Stimulated activated naive CD4-positive, alpha-beta T cell treated with Interleukin-2 at 50 U/mL for 16 hours (primary cell): ENCODE results near the gene NALF2.
A peak's percentile ranks its signal among the peaks of the same experiment; 100 is the strongest.

Experiments used
- DNase-seq: peaks from one replicate; lab custom pipeline; 2025; lab: John Stamatoyannopoulos, UW

Gene NALF2

DNA sequence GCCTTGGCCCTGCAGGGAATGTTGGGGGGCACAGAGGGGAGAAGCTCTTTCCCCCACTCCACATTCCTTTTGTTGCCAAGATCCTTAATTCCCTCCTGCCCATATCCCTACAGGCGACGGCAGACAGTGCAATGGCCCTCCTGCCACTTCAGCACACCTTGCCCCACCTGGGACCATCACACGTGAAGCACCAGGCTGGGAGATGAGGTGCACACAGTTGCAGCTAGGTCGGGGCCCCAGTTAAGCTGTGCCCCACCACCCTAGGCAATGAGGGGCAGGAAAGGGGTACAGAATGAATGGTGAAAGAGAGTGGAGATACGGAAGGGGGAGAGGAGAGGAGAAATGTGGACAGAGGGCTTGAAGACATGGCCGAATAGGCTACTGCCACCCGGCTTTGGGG, 26.2 kb downstream of the NALF2 start:
- DNase-seq: no peak

DNA sequence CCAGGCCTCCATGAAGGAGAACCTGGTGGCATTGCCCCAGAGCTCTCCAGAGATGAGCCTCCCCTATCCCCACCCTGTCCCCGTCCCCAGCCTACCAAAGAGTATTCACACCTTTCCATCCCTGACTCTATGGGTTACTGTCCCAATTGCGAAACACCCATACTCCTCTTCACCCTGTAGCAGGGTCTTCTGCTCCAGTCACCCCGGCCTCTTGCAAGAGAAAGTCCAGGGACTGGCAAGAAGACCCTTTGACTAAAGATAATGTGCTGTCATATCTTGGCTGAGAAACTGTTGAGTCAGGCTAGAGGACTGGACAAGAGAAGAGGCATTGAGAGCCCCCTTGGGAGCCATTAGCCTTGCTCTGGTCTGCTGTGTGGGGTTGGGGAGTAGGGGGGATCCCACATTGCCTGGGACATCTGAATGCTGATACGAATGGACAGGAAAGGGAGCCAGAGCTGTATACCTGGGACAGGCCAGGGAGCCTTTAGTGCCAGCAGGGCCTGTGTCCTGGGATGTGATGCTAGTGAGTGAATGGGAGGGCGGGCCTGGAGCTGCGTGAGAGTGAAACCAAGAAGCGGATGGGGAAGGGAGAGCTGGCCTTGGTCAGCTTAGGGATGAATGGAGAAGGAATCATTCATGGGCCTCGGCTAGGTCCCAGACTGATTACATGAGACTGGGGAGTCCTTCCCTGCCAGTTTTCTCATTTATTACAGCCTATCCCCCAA, 27.1 kb downstream of the NALF2 start:
- no peak for DNase-seq

DNA sequence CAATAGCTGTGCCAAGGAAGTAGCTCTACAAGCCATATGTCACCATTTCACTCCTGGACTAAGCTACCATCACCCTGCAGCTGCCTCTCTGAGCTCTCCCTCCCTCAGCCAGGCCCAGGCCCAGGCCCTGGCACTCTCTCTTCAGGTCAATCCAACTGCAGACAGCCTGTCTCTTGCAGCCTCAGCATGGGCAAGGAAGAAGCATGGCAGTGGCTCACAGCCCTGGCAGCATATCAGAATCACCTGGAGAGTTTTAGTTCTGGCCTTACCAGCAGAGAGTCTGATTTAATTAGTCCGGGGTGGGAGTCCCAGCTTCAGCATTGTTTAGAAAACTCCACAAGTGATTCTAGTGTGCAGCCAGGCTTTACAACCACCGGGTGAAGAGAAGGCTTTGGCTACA, 31.5 kb downstream of the NALF2 start:
- no peak for DNase-seq

DNA sequence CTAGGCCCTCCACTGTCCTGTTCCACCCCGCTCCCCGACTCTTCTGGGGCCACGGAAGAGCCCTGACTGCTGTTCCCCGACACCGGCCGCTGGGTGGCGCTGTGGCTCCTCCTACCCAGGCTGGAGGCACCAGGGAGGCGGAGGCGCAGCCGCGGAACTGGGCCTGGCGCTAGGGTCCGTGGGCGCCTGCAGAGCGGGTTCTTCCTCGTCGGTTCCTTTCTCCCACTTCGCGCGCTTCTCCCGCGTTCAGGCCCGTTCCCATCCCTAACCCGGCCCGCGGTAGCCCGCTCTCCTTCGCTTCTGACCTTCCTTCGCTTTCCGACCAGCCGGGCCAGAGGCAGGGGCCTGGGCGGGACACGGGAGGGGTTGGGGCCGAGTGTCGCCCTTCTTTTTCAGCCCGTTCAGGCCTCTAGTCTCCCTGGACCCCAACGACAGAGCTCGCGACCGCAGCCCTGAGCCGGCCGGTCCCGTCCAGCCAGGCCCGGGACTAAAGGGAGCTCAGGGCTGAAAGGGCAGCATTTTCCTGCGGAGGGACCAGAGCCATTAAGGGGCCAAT, 34.3 kb downstream of the NALF2 start:
- peak; percentile 50 for DNase-seq

DNA sequence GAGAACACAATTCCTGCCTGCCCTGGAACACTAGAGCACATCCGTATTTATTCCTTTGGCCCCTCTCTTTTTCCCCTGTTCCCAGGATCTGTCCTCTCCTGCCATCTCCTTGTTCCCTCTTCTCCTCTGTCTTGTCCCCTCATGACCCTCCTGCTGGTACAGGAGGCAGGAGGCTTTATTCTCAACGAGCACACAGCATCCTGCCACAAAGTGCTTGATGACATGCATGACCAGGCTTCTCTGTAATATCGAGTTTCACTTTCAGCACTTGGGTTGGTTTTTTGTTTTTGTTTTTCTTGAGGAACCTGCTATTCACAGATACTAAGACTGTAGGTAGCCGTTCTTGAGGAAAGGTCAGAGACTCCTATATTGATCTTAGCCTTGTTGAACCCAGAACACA, 35.3 kb downstream of the NALF2 start:
- no peak for DNase-seq

DNA sequence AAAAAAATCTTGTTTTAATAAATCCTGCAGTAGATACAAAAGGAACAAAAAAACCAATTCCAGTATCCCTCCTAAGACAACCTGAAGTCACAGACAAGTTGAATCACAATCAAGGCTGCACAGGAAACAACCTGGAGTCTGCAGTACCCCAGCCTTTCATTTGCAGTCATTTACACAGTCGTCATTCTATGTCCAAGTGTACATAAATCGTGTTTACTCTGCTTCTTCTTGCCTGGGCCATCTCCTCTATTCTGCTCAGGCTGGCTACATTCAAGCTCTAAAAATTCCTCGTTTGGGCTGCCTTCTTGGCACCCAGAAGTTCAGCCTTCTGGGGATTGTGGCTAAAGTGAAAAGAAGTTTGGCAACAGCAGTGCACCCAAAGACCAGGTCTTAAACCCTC, 37.8 kb downstream of the NALF2 start:
- DNase-seq: no peak

DNA sequence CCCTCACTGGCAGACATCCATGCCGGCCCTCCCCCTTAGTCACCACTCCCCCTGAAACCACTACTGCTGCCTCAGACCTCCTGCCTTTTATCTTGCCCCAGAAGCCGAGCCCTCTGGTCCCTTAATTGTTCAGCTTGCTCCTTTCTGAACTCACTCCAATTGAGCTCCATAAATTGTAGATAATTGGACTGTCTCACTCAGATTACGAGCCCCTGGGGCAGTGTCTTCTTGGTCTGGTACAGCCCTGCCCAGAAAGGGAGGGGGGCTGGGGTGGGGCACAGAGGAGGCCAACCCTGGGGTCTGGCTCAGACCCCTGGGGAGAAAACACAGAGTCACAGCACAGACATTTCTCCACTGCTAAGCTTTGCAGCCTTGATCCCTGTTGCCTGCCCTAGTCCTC, 39.4 kb downstream of the NALF2 start:
- DNase-seq: no peak

DNA sequence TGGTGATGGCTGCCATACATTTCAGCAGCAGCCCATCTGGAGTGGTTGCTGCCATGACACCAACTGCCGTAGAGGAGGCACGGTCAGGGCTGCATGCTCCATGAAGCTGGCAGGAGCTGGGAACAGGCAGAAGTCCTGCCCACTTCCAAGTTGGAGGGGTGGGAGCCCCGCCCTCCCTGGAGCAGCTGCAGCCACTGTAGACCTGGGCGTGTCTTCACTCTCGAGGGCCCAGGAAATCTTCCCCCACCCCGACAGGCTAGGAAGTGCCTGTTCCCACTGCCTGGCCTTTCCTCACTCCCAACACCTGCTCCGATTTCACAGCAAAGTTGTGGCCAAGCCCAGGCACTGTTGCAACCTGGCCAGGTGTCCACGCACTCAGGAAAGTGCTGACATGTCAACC, 42.3 kb downstream of the NALF2 start:
- no peak for DNase-seq

DNA sequence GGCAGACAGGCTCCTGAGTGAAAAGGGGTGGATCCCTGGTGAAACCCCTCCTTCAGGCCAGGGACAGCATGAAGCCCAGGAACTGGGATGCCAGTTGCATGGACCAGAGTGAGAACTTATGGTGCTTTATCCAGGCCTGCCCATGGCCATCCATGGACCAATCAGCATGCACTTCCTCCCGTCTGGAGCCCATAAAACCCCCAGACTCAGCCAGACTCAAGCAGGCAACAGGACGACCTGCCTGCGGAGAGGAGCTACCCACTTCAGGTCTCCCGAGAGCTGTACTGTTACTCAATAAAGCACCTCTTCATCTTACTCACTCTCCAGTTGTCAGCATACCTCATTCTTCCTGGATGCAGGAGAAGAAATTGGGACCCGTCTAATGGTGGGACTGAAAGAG, 42.9 kb downstream of the NALF2 start:
- no peak for DNase-seq

DNA sequence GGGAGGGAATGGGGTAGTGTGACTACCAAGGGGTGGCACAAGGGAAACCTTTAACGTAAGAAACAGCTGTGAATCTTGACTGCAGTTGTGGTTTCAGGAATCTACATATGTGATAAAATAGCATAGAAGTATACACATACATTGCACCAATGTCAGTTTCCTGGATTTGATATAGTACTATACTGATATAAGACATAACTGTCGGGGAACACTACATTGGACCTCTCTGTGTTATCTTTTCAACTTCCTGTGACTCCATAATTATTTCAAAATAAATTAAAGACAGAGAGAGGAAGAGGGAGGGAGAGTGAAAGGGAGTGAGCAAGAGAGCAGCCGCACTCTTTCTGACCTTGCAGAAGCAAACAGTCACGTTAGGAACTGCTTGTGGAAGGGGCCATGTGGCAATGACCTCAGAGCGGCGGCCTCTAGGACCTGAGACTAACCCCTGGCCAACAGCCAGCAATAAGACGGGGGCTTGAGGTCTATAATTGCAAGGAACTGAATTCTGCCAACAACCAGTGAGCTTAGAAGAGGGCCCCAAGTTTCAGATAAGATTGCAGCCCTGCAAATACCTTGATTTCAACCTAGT, 47.4 kb downstream of the NALF2 start:
- DNase-seq: no peak

DNA sequence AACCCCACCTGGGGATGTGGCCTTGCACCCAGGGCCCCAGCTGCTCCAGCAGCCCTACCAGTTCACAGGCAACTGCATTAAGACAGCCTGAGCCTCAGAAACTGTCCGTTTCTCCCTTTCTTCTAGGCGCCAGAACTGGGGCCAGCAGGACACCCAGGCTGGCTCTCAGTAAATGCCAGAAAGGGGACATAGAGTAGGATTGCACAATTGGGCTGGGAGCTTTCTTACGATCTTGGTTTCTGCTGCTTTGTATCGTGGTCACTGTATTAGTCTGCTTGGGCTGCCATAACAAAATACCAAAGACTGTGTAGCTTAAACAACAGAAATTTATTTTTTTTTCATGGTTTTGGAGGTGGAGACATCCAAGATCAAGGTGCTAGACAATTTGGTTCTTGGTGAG, 48.4 kb downstream of the NALF2 start:
- no peak for DNase-seq
